HG02678 (cell line): ENCODE results near the gene MRPL48.
"Not testable (repeated sequence)": the region's sequence is repeated elsewhere in the genome, so short reads cannot be mapped to it uniquely, and the experiment has no call there.

Source experiments
- ATAC-seq: cut with Tn5 transposase; IDR thresholded peaks from one replicate; pipeline ENCODE4 v1.9.1; 2021; ENCODE audit warnings: mild to moderate bottlenecking, moderate library complexity; ENCODE audit not compliant: unreplicated experiment

The MRPL48 gene

GRCh38 chr11:73770811-73771210 lies 16.9 kb upstream of the MRPL48 start:
- ATAC-seq: not testable (repeated sequence)

GRCh38 chr11:73779084-73779902 lies 8.4 kb upstream of the MRPL48 start:
- ATAC-seq: peak; percentile 98

- no peak for ATAC-seq
Measured at GRCh38 chr11:73781303-73781702, 6.4 kb upstream of the MRPL48 start.

GRCh38 chr11:73783483-73784020 lies 4.1 kb upstream of the MRPL48 start:
- no peak for ATAC-seq

- ATAC-seq: no peak
Measured at GRCh38 chr11:73784080-73784634, 3.5 kb upstream of the MRPL48 start.

GRCh38 chr11:73784734-73785133 lies 2.9 kb upstream of the MRPL48 start:
- ATAC-seq: no peak

GRCh38 chr11:73785467-73785866 lies 2.2 kb upstream of the MRPL48 start:
- ATAC-seq: not testable (repeated sequence)

GRCh38 chr11:73787051-73787642 lies 527 bp upstream of the MRPL48 start:
- ATAC-seq: no peak

- no peak for ATAC-seq
Measured at GRCh38 chr11:73789279-73789670, 1.6 kb downstream of the MRPL48 start.

GRCh38 chr11:73792584-73792983 lies 4.9 kb downstream of the MRPL48 start:
- ATAC-seq: no peak

- no peak for ATAC-seq
Measured at GRCh38 chr11:73795925-73796632, 8.4 kb downstream of the MRPL48 start.

- no peak for ATAC-seq
Measured at GRCh38 chr11:73797457-73797856, 9.8 kb downstream of the MRPL48 start.

GRCh38 chr11:73800276-73800806 lies 12.7 kb downstream of the MRPL48 start:
- ATAC-seq: no peak

- ATAC-seq: no peak
Measured at GRCh38 chr11:73801136-73801535, 13.5 kb downstream of the MRPL48 start.

- no peak for ATAC-seq
Measured at GRCh38 chr11:73804712-73805111, 17.0 kb downstream of the MRPL48 start.

- ATAC-seq: no peak
Measured at GRCh38 chr11:73808052-73808451, 20.4 kb downstream of the MRPL48 start.

GRCh38 chr11:73810637-73811036 lies 23.0 kb downstream of the MRPL48 start:
- no peak for ATAC-seq

- no peak for ATAC-seq
Measured at GRCh38 chr11:73812234-73812633, 24.6 kb downstream of the MRPL48 start.

- ATAC-seq: no peak
Measured at GRCh38 chr11:73814812-73815211, 27.1 kb downstream of the MRPL48 start.

- ATAC-seq: no peak
Measured at GRCh38 chr11:73818846-73819245, 31.2 kb downstream of the MRPL48 start.

- no peak for ATAC-seq
Measured at GRCh38 chr11:73830261-73830660, 42.6 kb downstream of the MRPL48 start.
